ENCODE results near the gene AKAP8L. TPM values are rescaled to one million over a fixed set of nuclear protein-coding genes. Genes with fewer than 3 reads are reported as not detected.

Gene AKAP8L
- total and polyA plus RNA-seq, 2 of the 8 experiments (the other 6 are each of a cell fraction or from before 2014, with no cell fraction given), result 75.1 to 138 TPM

- TF ChIP-seq ASH2L (IDR thresholded peaks at IDR 0.05; ENCODE audit: low read length), result no peak
- TF ChIP-seq ATF2 (IDR thresholded peaks at IDR 0.05; ENCODE audit: low read length), result no peak
- no peak for TF ChIP-seq TCF12 (IDR thresholded peaks at IDR 0.05; ENCODE audit: low read depth, low read length)
- no peak for TF ChIP-seq SUZ12 (IDR thresholded peaks at IDR 0.05; ENCODE audit: low read length)
- no peak for TF ChIP-seq SIRT6 (IDR thresholded peaks at IDR 0.05; ENCODE audit: low read length)
Measured at GRCh38 chr19:15371119-15371518, 47.7 kb downstream of the AKAP8L start (continued).

Data from H1 (cell line).